Measurements from ENCODE around the gene PCBD1. TPM values are rescaled to one million over a fixed set of nuclear protein-coding genes. Genes with fewer than 3 reads are reported as not detected.

The PCBD1 gene
- total RNA-seq, 1 donor from 2014 or later, result 29.1 TPM

DNA sequence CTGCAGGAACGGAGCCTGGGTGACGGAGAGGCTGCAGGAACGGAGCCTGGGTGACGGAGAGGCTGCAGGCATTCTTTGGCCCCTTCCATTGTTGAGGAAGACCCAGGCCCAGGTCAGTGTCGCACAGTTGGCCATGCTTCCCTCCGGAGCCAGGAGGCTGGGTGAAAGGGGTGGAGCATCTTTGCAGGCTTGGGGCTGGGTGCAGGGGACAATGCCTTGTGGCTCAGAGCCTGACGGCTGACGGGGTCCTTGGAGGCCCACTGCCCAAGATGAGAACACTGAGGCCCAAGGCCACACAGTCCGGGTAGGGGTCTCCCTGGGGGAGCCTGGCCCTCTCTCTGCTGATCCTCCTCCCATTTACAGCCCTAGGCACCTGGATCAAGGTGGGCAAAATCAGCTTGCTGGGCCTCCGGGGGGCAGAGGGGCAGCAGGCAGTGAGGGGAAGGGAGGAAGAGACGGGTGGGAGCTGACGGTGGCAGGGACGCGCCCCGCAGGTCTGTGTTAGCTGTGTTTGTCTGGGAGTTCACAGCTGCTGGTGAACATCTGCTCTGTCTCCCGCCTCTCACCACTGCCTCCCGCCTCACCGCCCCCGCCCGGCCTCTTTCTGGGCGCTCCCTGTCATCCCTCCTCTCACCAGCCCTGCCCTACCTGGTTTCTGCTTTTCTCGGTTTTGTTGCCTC, 30.6 kb upstream of the PCBD1 start:
- Mint-ChIP-seq H3K27me3 (ENCODE audit: unreplicated experiment) (peaks cover 5% of the 10 kb centered on the region), H3K36me3 (ENCODE audit: unreplicated experiment) (no peaks in the 10 kb centered on the region), H3K4me1 (ENCODE audit: low read depth, unreplicated experiment) (peaks cover 15% of the 10 kb centered on the region), H3K9me3 (ENCODE audit: unreplicated experiment) (no peaks in the 10 kb centered on the region), H3K4me3 (ENCODE audit: unreplicated experiment) (peak overlapping the region; percentile 38), H3K27ac (ENCODE audit: unreplicated experiment) (no peak overlapping the region)
- DNase-seq, result peak; percentile 65
- TF ChIP-seq, protein P1, sequence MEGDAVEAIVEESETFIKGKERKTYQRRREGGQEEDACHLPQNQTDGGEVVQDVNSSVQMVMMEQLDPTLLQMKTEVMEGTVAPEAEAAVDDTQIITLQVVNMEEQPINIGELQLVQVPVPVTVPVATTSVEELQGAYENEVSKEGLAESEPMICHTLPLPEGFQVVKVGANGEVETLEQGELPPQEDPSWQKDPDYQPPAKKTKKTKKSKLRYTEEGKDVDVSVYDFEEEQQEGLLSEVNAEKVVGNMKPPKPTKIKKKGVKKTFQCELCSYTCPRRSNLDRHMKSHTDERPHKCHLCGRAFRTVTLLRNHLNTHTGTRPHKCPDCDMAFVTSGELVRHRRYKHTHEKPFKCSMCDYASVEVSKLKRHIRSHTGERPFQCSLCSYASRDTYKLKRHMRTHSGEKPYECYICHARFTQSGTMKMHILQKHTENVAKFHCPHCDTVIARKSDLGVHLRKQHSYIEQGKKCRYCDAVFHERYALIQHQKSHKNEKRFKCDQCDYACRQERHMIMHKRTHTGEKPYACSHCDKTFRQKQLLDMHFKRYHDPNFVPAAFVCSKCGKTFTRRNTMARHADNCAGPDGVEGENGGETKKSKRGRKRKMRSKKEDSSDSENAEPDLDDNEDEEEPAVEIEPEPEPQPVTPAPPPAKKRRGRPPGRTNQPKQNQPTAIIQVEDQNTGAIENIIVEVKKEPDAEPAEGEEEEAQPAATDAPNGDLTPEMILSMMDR (IDR thresholded peaks at IDR 0.05; ENCODE audit: partially characterized antibody, unreplicated experiment), result no peak

DNA sequence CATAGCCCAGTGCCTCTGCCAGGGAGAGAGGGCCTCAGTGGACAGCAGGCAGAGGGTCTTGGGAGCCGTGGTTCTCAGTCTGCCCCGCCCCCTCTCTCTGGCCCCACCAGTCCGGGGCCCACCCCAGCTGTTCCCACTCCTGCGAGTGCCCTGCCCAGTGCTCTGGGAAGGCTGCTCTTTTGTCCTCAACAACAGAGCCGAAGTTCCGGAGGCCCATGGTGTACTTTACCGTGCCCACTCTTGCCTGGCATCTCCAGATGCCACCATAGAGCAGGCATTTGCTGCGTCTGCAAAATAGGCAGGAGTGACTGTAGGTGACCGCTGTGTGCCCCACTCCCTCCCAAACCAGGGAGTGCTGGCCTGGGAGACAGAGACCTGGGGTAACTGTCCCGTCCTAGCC, 29.3 kb upstream of the PCBD1 start:
- Mint-ChIP-seq H3K9me3 (ENCODE audit: unreplicated experiment) (no peaks in the 10 kb centered on the region), H3K4me3 (ENCODE audit: unreplicated experiment) (no peak overlapping the region), H3K27me3 (ENCODE audit: unreplicated experiment) (peaks cover 5% of the 10 kb centered on the region), H3K36me3 (ENCODE audit: unreplicated experiment) (no peaks in the 10 kb centered on the region), H3K27ac (ENCODE audit: unreplicated experiment) (no peak overlapping the region), H3K4me1 (ENCODE audit: low read depth, unreplicated experiment) (peaks cover 15% of the 10 kb centered on the region)
- no peak for DNase-seq
- TF ChIP-seq, protein P1 (IDR thresholded peaks at IDR 0.05; ENCODE audit: partially characterized antibody, unreplicated experiment), result no peak

DNA sequence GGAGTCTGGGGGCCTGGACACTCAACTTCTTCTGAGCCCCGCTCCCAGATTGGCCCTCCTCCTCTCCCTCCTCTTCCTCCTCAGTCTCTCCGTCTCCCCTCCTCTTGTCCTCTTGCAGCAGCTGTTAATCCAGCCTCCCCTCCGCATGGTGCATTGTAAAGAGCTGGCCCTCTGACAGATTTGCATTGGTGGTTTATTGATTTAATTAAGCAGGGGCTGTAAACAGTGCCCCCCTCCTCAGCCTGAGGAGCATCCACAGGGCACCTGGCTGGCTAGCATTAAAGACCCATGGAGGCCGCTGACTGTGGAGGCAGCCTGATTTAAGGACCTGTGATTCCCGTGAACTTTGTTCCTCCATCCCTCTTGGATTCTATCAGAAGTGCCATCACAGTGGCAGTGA, 28.9 kb upstream of the PCBD1 start:
- no peak overlapping the region for H3K27ac Mint-ChIP-seq (ENCODE audit: unreplicated experiment)
- TF ChIP-seq, protein P1 (IDR thresholded peaks at IDR 0.05; ENCODE audit: partially characterized antibody, unreplicated experiment), result no peak
- H3K36me3 Mint-ChIP-seq (ENCODE audit: unreplicated experiment), result no peaks in the 10 kb centered on the region
- no peak for DNase-seq
- H3K4me3 Mint-ChIP-seq (ENCODE audit: unreplicated experiment), result no peak overlapping the region
- no peaks in the 10 kb centered on the region for H3K9me3 Mint-ChIP-seq (ENCODE audit: unreplicated experiment)
- peaks cover 5% of the 10 kb centered on the region for H3K27me3 Mint-ChIP-seq (ENCODE audit: unreplicated experiment)
- H3K4me1 Mint-ChIP-seq (ENCODE audit: low read depth, unreplicated experiment), result peaks cover 13% of the 10 kb centered on the region

DNA sequence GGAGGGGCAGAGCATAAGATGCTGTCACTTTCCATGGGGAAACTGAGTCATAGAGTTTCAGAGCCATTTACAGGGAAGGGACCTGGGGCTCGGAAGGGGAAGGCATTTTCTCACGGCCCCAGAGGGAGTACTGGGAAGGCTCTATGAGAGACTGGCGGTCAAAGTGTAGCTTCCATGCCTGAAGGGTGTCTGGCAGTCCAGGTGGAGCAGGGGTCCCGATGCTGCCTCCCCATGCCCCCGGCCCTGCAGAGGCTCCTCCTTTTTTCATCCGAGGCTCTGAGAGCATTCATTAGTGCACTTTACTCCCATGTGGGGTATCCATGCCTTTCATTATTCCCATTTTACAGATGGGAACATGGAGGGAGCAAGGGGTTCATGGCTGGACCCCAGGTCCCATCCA, 27.9 kb upstream of the PCBD1 start:
- peaks cover 9% of the 10 kb centered on the region for H3K4me1 Mint-ChIP-seq (ENCODE audit: low read depth, unreplicated experiment)
- no peak overlapping the region for H3K27ac Mint-ChIP-seq (ENCODE audit: unreplicated experiment)
- no peak for DNase-seq
- no peaks in the 10 kb centered on the region for H3K9me3 Mint-ChIP-seq (ENCODE audit: unreplicated experiment)
- H3K27me3 Mint-ChIP-seq (ENCODE audit: unreplicated experiment), result peaks cover 5% of the 10 kb centered on the region
- no peaks in the 10 kb centered on the region for H3K36me3 Mint-ChIP-seq (ENCODE audit: unreplicated experiment)
- no peak overlapping the region for H3K4me3 Mint-ChIP-seq (ENCODE audit: unreplicated experiment)
- TF ChIP-seq, protein P1 (IDR thresholded peaks at IDR 0.05; ENCODE audit: partially characterized antibody, unreplicated experiment), result no peak

DNA sequence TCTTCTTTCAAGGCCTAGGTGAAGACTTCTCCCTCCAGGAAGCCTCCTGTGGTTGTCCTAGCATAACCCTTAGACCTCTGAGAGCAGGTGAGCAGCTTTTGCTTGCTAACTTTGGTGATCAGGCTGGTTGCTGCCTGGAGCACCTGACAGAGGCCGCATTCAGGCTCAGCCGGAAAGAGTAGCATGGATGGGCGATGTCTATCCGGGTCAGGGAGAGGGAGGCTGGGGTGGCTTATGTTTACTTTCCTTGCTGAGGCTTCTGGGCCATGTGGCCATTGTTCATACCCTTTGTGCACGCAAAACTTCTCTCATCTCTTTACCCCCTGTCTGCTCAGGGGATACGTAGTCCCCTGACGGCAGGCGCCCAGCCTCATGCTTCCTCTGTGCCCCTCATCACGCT, 27.4 kb upstream of the PCBD1 start:
- Mint-ChIP-seq H3K9me3 (ENCODE audit: unreplicated experiment) (no peaks in the 10 kb centered on the region), H3K27me3 (ENCODE audit: unreplicated experiment) (peaks cover 5% of the 10 kb centered on the region), H3K4me3 (ENCODE audit: unreplicated experiment) (no peak overlapping the region), H3K4me1 (ENCODE audit: low read depth, unreplicated experiment) (peaks cover 9% of the 10 kb centered on the region), H3K27ac (ENCODE audit: unreplicated experiment) (no peak overlapping the region), H3K36me3 (ENCODE audit: unreplicated experiment) (no peaks in the 10 kb centered on the region)
- TF ChIP-seq, protein P1 (IDR thresholded peaks at IDR 0.05; ENCODE audit: partially characterized antibody, unreplicated experiment), result no peak
- no peak for DNase-seq

Measured in glutamatergic neuron (in vitro differentiated cells).